Hepatocyte (in vitro differentiated cells): ENCODE data around the gene ERH. TPM values are rescaled to one million over a fixed set of nuclear protein-coding genes. Genes with fewer than 3 reads are reported as not detected.

Experiments
- DNase-seq: peaks from one replicate; pipeline ENCODE4 v3.0.0-alpha.2; 2016; ENCODE audit warnings: low spot score
- H2AFZ ChIP-seq: fragments of 200-600 bp; sonication (generic); 2 replicates; pipeline ENCODE4 v1.6.0; 2016; ENCODE audit warnings: antibody characterized with exemption, mild to moderate bottlenecking
- H3K27ac ChIP-seq: fragments of 200-600 bp; sonication (generic); 2 replicates; pipeline ENCODE4 v1.5.1; 2016; ENCODE audit warnings: mild to moderate bottlenecking
- H3K27me3 ChIP-seq: fragments of 200-600 bp; sonication (generic); 2 replicates; pipeline ENCODE4 v1.6.1; 2016
- H3K36me3 ChIP-seq: fragments of 200-600 bp; sonication (generic); replicated peaks from 2 replicates; pipeline ENCODE4 v1.5.1; 2016; ENCODE audit warnings: low read depth; ENCODE audit not compliant: insufficient read depth
- H3K4me1 ChIP-seq: fragments of 200-600 bp; sonication (generic); 2 replicates; pipeline ENCODE4 v1.5.1; 2016; ENCODE audit warnings: mild to moderate bottlenecking, moderate library complexity; ENCODE audit not compliant: insufficient read depth
- H3K4me2 ChIP-seq: fragments of 200-600 bp; sonication (generic); 2 replicates; pipeline ENCODE4 v1.6.0; 2016
- H3K4me3 ChIP-seq: fragments of 200-600 bp; sonication (generic); 2 replicates; pipeline ENCODE4 v1.5.1; 2016; ENCODE audit warnings: mild to moderate bottlenecking
- H3K79me2 ChIP-seq: fragments of 200-600 bp; sonication (generic); 2 replicates; pipeline ENCODE4 v1.6.0; 2017; ENCODE audit warnings: mild to moderate bottlenecking
- H3K9me2 ChIP-seq: fragments of 200-600 bp; sonication (generic); replicated peaks from 2 replicates; pipeline ENCODE4 v1.6.0; 2017; ENCODE audit warnings: mild to moderate bottlenecking; ENCODE audit not compliant: insufficient read depth
- H3K9me3 ChIP-seq: fragments of 200-600 bp; sonication (generic); 2 replicates; pipeline ENCODE4 v1.5.1; 2016; ENCODE audit warnings: low read depth, mild to moderate bottlenecking
- H4K20me1 ChIP-seq: fragments of 200-600 bp; sonication (generic); 2 replicates; pipeline ENCODE4 v1.6.0; 2016; ENCODE audit warnings: mild to moderate bottlenecking; ENCODE audit not compliant: insufficient read depth, poor library complexity, severe bottlenecking
- EZH2 ChIP-seq: fragments of 200-600 bp; sonication (generic); IDR thresholded peaks from 2 replicates; pipeline ENCODE4 v1.6.1; 2016; ENCODE audit warnings: antibody characterized with exemption, mild to moderate bottlenecking, borderline replicate concordance
- EZH2phosphoT487 ChIP-seq: fragments of 200-600 bp; sonication (generic); IDR thresholded peaks from one replicate; pipeline ENCODE4 v1.6.1; 2018; ENCODE audit warnings: antibody characterized with exemption, mild to moderate bottlenecking, low read depth, moderate library complexity; ENCODE audit not compliant: unreplicated experiment, severe bottlenecking
- WGBS: methylation state at CpG from one replicate; pipeline ENCODE4 v1.1.6; 2016; ENCODE audit warnings: low lambda C conversion rate; ENCODE audit errors: missing lambda C conversion rate; 5-methylcytosine and 5-hydroxymethylcytosine counted together
- polyA plus RNA-seq: library from polyadenylated mRNA; unstranded; fragments of >200 nt; fragmentation: Nextera tagmentation; extraction: Ambion mirVana; gene quantifications from 2 replicates; pipeline ENCODE4 v1.2.1, GENCODE V29; 2016
- total RNA-seq: library from RNA; depleted of rRNA; stranded (reverse); fragments of >200 nt; gene quantifications from 2 replicates; pipeline ENCODE4 v1.2.3, GENCODE V29; 2014
- TF ChIP-seq, protein P1 (sequence below): fragments of 200-600 bp; sonication (generic); IDR thresholded peaks from 2 replicates; pipeline ENCODE4 v1.5.1; 2016; ENCODE audit warnings: antibody characterized with exemption, mild to moderate bottlenecking; ENCODE audit not compliant: poor library complexity

Gene ERH
- total and polyA plus RNA-seq, 2 experiments from 2014 or later = 147 to 219 TPM

DNA sequence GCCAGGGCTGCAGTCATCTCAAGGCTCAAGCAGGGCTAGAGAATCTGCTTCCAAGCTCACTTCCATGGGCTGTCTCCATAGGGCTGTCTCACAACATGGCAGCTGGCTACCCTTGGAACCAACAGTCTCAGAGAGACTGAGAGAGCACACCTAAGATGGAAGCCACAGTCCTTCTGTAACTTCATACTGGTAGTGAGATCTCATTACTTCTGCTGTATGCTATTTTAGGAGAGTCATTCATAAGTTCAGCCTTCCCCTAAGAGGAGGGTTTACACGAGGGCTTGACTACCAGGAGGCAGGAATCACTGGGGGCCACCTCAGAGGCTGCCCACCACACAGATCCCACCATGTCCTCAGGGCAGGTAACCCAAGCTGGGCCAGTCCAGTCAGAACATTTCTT, 29.7 kb downstream of the ERH start:
- no peak for TF ChIP-seq EZH2
- TF ChIP-seq, protein P1, sequence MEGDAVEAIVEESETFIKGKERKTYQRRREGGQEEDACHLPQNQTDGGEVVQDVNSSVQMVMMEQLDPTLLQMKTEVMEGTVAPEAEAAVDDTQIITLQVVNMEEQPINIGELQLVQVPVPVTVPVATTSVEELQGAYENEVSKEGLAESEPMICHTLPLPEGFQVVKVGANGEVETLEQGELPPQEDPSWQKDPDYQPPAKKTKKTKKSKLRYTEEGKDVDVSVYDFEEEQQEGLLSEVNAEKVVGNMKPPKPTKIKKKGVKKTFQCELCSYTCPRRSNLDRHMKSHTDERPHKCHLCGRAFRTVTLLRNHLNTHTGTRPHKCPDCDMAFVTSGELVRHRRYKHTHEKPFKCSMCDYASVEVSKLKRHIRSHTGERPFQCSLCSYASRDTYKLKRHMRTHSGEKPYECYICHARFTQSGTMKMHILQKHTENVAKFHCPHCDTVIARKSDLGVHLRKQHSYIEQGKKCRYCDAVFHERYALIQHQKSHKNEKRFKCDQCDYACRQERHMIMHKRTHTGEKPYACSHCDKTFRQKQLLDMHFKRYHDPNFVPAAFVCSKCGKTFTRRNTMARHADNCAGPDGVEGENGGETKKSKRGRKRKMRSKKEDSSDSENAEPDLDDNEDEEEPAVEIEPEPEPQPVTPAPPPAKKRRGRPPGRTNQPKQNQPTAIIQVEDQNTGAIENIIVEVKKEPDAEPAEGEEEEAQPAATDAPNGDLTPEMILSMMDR = no peak
- no peak for TF ChIP-seq EZH2phosphoT487
- no peak for DNase-seq
- H3K27ac ChIP-seq = no peak overlapping the region
- no peak overlapping the region for H3K4me3 ChIP-seq
- H3K27me3 ChIP-seq = no peaks in the 10 kb centered on the region
- no peak overlapping the region for H3K4me2 ChIP-seq
- no peak overlapping the region for H2AFZ ChIP-seq
- H3K9me2 ChIP-seq = no peaks in the 10 kb centered on the region
- H3K4me1 ChIP-seq = no peaks in the 10 kb centered on the region
- H4K20me1 ChIP-seq = no peaks in the 10 kb centered on the region
- 82% methylated on average over 1 of the region's 1 CpG for WGBS
- H3K36me3 ChIP-seq = no peaks in the 10 kb centered on the region
- H3K79me2 ChIP-seq = no peaks in the 10 kb centered on the region
- H3K9me3 ChIP-seq = no peaks in the 10 kb centered on the region

DNA sequence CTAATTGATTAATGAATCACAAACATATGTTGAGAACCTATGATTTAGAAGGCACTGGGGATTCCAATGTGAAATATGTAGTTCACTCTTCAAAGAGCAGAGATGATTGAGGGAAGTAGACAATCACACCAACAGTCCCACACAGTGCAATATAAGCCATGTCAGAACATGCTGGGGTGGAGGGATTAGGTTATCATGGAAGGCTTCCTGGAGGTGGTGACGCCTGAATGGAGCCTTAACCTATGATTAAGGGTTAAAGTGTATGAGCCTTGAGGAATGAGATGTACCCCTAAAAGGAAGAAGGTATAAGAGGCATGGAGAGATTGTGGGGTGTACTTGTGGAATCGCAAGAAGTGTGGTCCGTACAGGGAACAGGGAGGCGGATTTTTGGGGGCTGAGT, 31.3 kb downstream of the ERH start:
- Histone ChIP-seq H3K4me1 (no peaks in the 10 kb centered on the region), H3K79me2 (no peaks in the 10 kb centered on the region), H3K9me3 (no peaks in the 10 kb centered on the region), H3K27me3 (no peaks in the 10 kb centered on the region), H3K4me3 (no peak overlapping the region), H4K20me1 (no peaks in the 10 kb centered on the region), H3K27ac (no peak overlapping the region), H3K4me2 (no peak overlapping the region), H2AFZ (no peak overlapping the region), H3K36me3 (no peaks in the 10 kb centered on the region), H3K9me2 (no peaks in the 10 kb centered on the region)
- 97% methylated on average over 4 of the region's 4 CpGs for WGBS
- TF ChIP-seq EZH2phosphoT487 (no peak), EZH2 (no peak)
- TF ChIP-seq, protein P1 = no peak
- no peak for DNase-seq

DNA sequence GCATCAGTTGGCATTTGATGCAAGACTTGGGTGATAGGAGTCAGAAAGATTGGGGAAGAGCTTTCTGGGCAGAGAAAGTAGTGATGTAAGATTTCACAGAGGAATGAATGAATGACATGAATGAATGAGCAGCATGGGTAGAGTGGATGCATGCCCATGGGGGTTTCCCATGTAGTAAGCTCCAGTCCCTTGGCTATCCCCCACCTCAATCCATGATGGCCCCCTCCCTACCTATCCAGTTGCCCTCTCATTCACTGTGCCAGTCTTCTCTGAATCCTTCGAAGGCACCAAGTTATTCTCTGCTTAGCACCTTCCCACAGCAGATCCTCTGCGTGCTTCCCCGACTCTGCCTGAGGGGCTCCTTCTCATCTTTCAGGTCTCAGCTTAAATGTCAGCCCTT, 32.0 kb downstream of the ERH start:
- no peak overlapping the region for H2AFZ ChIP-seq
- H3K9me3 ChIP-seq = no peaks in the 10 kb centered on the region
- no peaks in the 10 kb centered on the region for H3K36me3 ChIP-seq
- no peaks in the 10 kb centered on the region for H4K20me1 ChIP-seq
- WGBS = 45% methylated on average over 3 of the region's 3 CpGs
- H3K79me2 ChIP-seq = no peaks in the 10 kb centered on the region
- no peak overlapping the region for H3K27ac ChIP-seq
- H3K27me3 ChIP-seq = no peaks in the 10 kb centered on the region
- H3K9me2 ChIP-seq = no peaks in the 10 kb centered on the region
- H3K4me1 ChIP-seq = no peaks in the 10 kb centered on the region
- no peak for TF ChIP-seq EZH2phosphoT487
- TF ChIP-seq, protein P1 = no peak
- TF ChIP-seq EZH2 = no peak
- H3K4me2 ChIP-seq = no peak overlapping the region
- DNase-seq = no peak
- no peak overlapping the region for H3K4me3 ChIP-seq

DNA sequence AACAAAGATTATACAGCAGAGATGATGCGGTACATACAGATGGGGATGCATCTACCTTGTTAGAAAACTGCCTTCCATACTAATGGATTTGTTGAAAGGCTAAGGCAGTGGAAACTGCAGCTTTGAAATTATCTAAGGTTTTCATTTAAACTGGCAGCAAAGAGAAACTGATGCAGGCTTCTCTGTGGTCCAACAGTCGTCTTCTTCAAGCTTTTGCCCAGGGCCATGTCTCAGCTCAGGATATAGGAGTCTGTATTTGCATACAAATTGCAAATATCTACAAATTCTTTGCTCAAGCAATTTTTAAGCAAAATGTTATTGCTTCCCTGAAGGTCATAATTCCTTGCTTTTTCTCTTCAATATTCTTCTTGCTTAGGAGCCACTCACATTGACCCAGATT, 33.7 kb downstream of the ERH start:
- no peak overlapping the region for H3K27ac ChIP-seq
- no peak overlapping the region for H2AFZ ChIP-seq
- DNase-seq = no peak
- no peaks in the 10 kb centered on the region for H3K79me2 ChIP-seq
- H4K20me1 ChIP-seq = no peaks in the 10 kb centered on the region
- TF ChIP-seq EZH2 (no peak), EZH2phosphoT487 (no peak)
- TF ChIP-seq, protein P1 = no peak
- no peaks in the 10 kb centered on the region for H3K9me2 ChIP-seq
- no peak overlapping the region for H3K4me3 ChIP-seq
- 89% methylated on average over 2 of the region's 2 CpGs for WGBS
- H3K36me3 ChIP-seq = no peaks in the 10 kb centered on the region
- no peak overlapping the region for H3K4me2 ChIP-seq
- no peaks in the 10 kb centered on the region for H3K9me3 ChIP-seq
- no peaks in the 10 kb centered on the region for H3K4me1 ChIP-seq
- no peaks in the 10 kb centered on the region for H3K27me3 ChIP-seq
